Measurements from ENCODE around the gene STX1B.
A peak's percentile ranks its signal among the peaks of the same experiment; 100 is the strongest.

STX1B gene

GRCh38 chr16:31010585-31011325 is at the start of gene STX1B:
TSS of gene STX1B (minus strand) at chr16:31010638. CDS start at chr16:31010396, 242 bp downstream.
- TF ChIP-seq, protein P1, sequence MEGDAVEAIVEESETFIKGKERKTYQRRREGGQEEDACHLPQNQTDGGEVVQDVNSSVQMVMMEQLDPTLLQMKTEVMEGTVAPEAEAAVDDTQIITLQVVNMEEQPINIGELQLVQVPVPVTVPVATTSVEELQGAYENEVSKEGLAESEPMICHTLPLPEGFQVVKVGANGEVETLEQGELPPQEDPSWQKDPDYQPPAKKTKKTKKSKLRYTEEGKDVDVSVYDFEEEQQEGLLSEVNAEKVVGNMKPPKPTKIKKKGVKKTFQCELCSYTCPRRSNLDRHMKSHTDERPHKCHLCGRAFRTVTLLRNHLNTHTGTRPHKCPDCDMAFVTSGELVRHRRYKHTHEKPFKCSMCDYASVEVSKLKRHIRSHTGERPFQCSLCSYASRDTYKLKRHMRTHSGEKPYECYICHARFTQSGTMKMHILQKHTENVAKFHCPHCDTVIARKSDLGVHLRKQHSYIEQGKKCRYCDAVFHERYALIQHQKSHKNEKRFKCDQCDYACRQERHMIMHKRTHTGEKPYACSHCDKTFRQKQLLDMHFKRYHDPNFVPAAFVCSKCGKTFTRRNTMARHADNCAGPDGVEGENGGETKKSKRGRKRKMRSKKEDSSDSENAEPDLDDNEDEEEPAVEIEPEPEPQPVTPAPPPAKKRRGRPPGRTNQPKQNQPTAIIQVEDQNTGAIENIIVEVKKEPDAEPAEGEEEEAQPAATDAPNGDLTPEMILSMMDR (IDR thresholded peaks at IDR 0.05; ENCODE audit: low read depth, low read length, missing control alignments) = no peak
- DNase-seq (ENCODE audit: extremely low read depth, low read depth) = no peak
- H3K4me3 ChIP-seq (replicated peaks; ENCODE audit: low read depth, low read length) = peak within 1 kb of the TSS; percentile 31

DNA sequence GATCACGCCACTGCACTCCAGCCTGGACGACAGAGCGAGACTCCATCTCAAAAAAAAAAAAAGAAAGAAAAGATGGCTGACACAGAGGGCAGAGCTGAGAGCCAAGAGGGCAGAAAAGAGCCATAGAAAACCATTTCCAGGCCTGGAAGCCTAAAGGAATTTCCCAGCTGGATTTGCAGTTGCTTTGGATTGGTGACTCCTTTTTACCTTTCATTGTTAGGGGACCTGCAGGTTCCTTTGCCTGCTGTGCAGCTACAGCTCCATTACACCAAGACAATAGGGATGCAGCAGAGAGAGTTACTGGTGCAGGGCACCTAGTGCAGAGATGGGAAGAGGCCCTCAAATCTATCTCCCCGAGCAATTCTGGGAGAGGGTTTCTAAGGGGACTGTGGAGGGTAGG is 45.2 kb upstream of the STX1B start:
- TF ChIP-seq, protein P1 (IDR thresholded peaks at IDR 0.05; ENCODE audit: low read depth, low read length, missing control alignments) = no peak
- no peak for DNase-seq (ENCODE audit: extremely low read depth, low read depth)
- no peak overlapping the region for H3K4me3 ChIP-seq (replicated peaks; ENCODE audit: low read depth, low read length)

- TF ChIP-seq, protein P1 (IDR thresholded peaks at IDR 0.05; ENCODE audit: low read depth, low read length, missing control alignments) = no peak
- H3K4me3 ChIP-seq (replicated peaks; ENCODE audit: low read depth, low read length) = no peak overlapping the region
- peak; percentile 90 for DNase-seq (ENCODE audit: extremely low read depth, low read depth)
Observed at GRCh38 chr16:31052114-31052513, 41.7 kb upstream of the STX1B start.

DNA sequence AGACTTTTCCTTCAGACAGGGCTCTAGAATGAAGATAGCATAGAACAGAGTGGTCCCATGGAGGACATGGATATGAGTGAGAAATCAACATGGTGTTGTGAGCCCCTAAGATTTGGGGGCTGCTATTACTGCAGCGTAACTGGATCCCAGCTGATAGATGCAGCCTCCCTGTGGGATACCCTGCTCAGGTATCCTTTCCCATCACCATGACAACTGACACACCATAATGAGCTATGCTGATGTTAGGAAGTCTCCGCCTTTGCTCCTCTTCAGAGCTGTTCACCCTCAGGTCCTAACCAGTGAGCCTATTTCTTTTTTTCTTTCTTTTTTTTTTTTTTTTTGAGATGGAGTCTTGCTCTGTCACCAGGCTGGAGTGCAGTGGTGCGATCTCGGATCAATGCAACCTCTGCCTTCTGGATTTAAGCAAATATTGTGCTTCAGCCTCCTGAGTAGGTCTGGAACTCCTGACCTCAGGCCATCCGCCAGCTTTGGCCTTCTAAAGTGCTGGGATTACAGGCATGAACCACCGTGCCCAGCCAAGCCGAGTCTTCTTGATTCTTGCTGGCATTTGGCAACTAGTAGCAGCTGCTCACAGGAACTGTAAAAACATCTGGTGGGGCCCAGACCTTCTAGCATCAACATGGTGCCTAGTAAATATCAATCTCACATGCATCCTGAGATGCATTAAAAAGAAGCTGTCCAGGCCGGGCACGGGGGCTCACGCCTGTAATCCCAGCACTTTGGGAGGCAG is 40.0 kb upstream of the STX1B start:
- TF ChIP-seq, protein P1 (IDR thresholded peaks at IDR 0.05; ENCODE audit: low read depth, low read length, missing control alignments) = no peak
- no peak for DNase-seq (ENCODE audit: extremely low read depth, low read depth)
- no peak overlapping the region for H3K4me3 ChIP-seq (replicated peaks; ENCODE audit: low read depth, low read length)

- TF ChIP-seq, protein P1 (IDR thresholded peaks at IDR 0.05; ENCODE audit: low read depth, low read length, missing control alignments) = no peak
- H3K4me3 ChIP-seq (replicated peaks; ENCODE audit: low read depth, low read length) = no peak overlapping the region
- no peak for DNase-seq (ENCODE audit: extremely low read depth, low read depth)
Observed at GRCh38 chr16:31043898-31044481, 33.6 kb upstream of the STX1B start.

GRCh38 chr16:31043352-31043751 is 32.9 kb upstream of the STX1B start:
- H3K4me3 ChIP-seq (replicated peaks; ENCODE audit: low read depth, low read length) = no peak overlapping the region
- TF ChIP-seq, protein P1 (IDR thresholded peaks at IDR 0.05; ENCODE audit: low read depth, low read length, missing control alignments) = no peak
- no peak for DNase-seq (ENCODE audit: extremely low read depth, low read depth)

All from HFF-Myc (cell line).